ENCODE data around the gene SBNO1.
"Not testable (repeated sequence)": the region's sequence is repeated elsewhere in the genome, so short reads cannot be mapped to it uniquely, and the experiment has no call there.

- TF ChIP-seq CTCF (IDR thresholded peaks at IDR 0.05; ENCODE audit: insufficient read depth, low read depth, low read length); EZH2 (IDR thresholded peaks at IDR 0.05; ENCODE audit: insufficient read depth, low read length): not testable (repeated sequence)
Observed at GRCh38 chr12:123385536-123385935, 20.9 kb upstream of the SBNO1 start.

Data from astrocyte (in vitro differentiated cells and primary cell).